Measurements from ENCODE around the gene MSI2.

DNA sequence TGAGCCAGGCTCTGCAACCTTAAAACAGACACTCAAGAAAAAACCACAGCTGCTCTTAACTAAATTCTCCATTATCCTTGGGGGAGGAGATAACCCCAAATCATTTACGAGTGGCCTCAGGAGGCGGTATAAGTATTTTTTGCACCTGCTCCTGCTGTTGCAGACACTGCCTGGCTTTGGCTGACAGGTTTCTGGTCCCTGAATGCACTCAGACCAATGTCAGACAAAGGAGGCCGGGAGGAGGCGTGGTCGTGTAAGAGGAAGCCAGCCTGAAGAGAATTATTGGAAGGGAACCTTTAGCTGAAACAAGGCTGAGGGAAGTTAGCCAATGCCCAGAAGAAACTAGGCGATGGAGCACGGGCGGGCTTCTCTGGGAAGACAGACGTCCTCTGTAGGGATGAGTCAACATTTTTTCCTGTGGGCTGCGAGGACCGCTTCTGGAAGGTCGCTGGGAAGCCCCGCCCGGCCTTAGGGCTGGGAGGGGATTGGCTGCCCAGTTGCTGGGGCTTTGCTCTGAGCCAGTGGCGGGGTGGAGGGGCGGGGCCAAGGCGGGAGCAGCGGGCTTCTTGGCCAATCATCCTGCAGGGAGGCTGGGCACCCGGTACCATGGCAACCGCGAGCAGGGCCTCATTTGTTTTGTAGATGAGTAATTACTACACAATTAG lies 406.5 kb downstream of the MSI2 start:
- no peak for TF ChIP-seq CTCF (IDR thresholded peaks at IDR 0.05)
- TF ChIP-seq POLR2A (IDR thresholded peaks at IDR 0.05): no peak
